ENCODE data around the gene CRYBA4. TPM values are rescaled to one million over a fixed set of nuclear protein-coding genes. Genes with fewer than 3 reads are reported as not detected.
A peak's percentile ranks its signal among the peaks of the same experiment; 100 is the strongest.

Gene CRYBA4
- total and polyA plus RNA-seq, 2 experiments from 2014 or later, result 1.5 TPM; not detected in 1

DNA sequence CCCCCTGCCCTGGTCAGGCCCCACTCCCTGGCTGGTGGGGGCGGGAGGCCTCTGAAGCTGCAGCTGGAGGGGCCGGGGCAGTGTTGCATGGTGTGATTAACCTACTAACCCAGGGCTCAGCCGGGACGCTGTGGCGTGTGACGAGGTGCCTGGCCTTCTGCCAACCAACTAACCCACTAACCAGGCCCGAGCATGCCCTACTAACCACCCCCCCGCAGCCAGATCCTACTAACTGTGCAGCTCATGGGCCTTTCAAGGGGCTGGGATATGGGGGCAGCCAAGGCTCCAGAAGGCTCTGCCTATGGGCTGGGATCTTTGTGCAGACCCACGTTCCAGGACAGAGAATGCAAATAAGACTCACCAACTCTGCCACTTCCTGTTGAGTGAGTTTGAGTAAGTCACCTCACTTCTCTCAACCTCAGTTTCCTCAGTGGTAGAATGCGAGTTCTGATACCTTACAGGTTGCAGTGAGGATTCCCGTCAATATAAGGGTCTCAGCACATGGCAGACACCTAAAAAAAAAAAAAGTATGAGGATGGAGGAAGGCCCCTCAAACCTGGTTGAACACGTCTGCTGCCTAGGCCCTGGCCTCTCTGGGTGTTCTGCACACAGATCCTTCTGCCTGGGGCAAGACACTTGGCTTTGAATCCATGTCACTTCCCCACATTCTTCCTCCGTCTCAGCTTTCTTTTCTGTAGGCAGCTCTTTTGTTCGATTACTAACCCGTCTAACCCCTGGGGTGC, 49.7 kb downstream of the CRYBA4 start:
- Mint-ChIP-seq H3K4me3 (peak overlapping the region; percentile 89; the same call in 1 of the 3 replicates), H3K27me3 (ENCODE audit: insufficient read depth, low read depth, poor library complexity) (peaks cover 29% of the 10 kb centered on the region), H3K36me3 (ENCODE audit: low read depth) (peaks cover 47% of the 10 kb centered on the region), H3K4me1 (peaks cover 67% of the 10 kb centered on the region), H3K27ac (peak overlapping the region; percentile 91), H3K9me3 (no peaks in the 10 kb centered on the region; the same call in 2 of the 3 replicates)
- 0 out of 2 replicates have a peak, but pooled peaks cover 6% of the 10 kb centered on the region for H3K36me3 ChIP-seq (ENCODE audit: insufficient read depth)
- ATAC-seq, result no peak
- H3K4me3 ChIP-seq, result peak overlapping the region; percentile 96; the same call in 1 of the 2 replicates
- H3K27ac ChIP-seq (ENCODE audit: low read depth), result peak overlapping the region; percentile 90
- peak; percentile 58 for DNase-seq (ENCODE audit: low spot score)
- H3K27me3 ChIP-seq (ENCODE audit: insufficient read depth), result no peaks in the 10 kb centered on the region
- H3K4me1 ChIP-seq (ENCODE audit: insufficient read depth), result peaks cover 31% of the 10 kb centered on the region
- no peaks in the 10 kb centered on the region for H3K9me2 ChIP-seq (ENCODE audit: insufficient read depth)
- peak overlapping the region; percentile 69 for H3K4me2 ChIP-seq
- H4K20me1 ChIP-seq (replicated peaks; ENCODE audit: insufficient read depth), result peaks cover 2% of the 10 kb centered on the region; the same call in 1 of the 2 replicates
- no peak overlapping the region for H2AFZ ChIP-seq
- H3F3A ChIP-seq (replicated peaks; ENCODE audit: low read depth), result peaks cover 65% of the 10 kb centered on the region
- TF ChIP-seq EZH2 (IDR thresholded peaks at IDR 0.05; ENCODE audit: low read depth, unreplicated experiment), result no peak
- no peak for TF ChIP-seq STAT1 (IDR thresholded peaks at IDR 0.05; ENCODE audit: unreplicated experiment)
- no peak for TF ChIP-seq NANOG (IDR thresholded peaks at IDR 0.05; ENCODE audit: borderline replicate concordance)
- TF ChIP-seq ZNF331 (CRISPR knock-in tag; IDR thresholded peaks at IDR 0.05; ENCODE audit: low read depth), result no peak
- TF ChIP-seq, protein P1, sequence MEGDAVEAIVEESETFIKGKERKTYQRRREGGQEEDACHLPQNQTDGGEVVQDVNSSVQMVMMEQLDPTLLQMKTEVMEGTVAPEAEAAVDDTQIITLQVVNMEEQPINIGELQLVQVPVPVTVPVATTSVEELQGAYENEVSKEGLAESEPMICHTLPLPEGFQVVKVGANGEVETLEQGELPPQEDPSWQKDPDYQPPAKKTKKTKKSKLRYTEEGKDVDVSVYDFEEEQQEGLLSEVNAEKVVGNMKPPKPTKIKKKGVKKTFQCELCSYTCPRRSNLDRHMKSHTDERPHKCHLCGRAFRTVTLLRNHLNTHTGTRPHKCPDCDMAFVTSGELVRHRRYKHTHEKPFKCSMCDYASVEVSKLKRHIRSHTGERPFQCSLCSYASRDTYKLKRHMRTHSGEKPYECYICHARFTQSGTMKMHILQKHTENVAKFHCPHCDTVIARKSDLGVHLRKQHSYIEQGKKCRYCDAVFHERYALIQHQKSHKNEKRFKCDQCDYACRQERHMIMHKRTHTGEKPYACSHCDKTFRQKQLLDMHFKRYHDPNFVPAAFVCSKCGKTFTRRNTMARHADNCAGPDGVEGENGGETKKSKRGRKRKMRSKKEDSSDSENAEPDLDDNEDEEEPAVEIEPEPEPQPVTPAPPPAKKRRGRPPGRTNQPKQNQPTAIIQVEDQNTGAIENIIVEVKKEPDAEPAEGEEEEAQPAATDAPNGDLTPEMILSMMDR (conservative IDR thresholded peaks at IDR 0.05; ENCODE audit: low read depth in 2 of 2), result no peak
- TF ChIP-seq, protein P2, sequence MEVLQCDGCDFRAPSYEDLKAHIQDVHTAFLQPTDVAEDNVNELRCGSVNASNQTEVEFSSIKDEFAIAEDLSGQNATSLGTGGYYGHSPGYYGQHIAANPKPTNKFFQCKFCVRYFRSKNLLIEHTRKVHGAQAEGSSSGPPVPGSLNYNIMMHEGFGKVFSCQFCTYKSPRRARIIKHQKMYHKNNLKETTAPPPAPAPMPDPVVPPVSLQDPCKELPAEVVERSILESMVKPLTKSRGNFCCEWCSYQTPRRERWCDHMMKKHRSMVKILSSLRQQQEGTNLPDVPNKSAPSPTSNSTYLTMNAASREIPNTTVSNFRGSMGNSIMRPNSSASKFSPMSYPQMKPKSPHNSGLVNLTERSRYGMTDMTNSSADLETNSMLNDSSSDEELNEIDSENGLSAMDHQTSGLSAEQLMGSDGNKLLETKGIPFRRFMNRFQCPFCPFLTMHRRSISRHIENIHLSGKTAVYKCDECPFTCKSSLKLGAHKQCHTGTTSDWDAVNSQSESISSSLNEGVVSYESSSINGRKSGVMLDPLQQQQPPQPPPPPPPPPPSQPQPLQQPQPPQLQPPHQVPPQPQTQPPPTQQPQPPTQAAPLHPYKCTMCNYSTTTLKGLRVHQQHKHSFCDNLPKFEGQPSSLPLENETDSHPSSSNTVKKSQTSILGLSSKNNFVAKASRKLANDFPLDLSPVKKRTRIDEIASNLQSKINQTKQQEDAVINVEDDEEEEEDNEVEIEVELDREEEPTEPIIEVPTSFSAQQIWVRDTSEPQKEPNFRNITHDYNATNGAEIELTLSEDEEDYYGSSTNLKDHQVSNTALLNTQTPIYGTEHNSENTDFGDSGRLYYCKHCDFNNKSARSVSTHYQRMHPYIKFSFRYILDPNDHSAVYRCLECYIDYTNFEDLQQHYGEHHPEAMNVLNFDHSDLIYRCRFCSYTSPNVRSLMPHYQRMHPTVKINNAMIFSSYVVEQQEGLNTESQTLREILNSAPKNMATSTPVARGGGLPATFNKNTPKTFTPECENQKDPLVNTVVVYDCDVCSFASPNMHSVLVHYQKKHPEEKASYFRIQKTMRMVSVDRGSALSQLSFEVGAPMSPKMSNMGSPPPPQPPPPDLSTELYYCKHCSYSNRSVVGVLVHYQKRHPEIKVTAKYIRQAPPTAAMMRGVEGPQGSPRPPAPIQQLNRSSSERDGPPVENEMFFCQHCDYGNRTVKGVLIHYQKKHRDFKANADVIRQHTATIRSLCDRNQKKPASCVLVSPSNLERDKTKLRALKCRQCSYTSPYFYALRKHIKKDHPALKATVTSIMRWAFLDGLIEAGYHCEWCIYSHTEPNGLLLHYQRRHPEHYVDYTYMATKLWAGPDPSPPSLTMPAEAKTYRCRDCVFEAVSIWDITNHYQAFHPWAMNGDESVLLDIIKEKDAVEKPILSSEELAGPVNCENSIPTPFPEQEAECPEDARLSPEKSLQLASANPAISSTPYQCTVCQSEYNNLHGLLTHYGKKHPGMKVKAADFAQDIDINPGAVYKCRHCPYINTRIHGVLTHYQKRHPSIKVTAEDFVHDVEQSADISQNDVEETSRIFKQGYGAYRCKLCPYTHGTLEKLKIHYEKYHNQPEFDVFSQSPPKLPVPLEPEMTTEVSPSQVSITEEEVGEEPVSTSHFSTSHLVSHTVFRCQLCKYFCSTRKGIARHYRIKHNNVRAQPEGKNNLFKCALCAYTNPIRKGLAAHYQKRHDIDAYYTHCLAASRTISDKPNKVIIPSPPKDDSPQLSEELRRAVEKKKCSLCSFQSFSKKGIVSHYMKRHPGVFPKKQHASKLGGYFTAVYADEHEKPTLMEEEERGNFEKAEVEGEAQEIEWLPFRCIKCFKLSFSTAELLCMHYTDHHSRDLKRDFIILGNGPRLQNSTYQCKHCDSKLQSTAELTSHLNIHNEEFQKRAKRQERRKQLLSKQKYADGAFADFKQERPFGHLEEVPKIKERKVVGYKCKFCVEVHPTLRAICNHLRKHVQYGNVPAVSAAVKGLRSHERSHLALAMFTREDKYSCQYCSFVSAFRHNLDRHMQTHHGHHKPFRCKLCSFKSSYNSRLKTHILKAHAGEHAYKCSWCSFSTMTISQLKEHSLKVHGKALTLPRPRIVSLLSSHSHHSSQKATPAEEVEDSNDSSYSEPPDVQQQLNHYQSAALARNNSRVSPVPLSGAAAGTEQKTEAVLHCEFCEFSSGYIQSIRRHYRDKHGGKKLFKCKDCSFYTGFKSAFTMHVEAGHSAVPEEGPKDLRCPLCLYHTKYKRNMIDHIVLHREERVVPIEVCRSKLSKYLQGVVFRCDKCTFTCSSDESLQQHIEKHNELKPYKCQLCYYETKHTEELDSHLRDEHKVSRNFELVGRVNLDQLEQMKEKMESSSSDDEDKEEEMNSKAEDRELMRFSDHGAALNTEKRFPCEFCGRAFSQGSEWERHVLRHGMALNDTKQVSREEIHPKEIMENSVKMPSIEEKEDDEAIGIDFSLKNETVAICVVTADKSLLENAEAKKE (CRISPR knock-in tag; IDR thresholded peaks at IDR 0.05), result no peak
- no peak; the same call in 1 of the 2 replicates for TF ChIP-seq POLR2AphosphoS5 (IDR thresholded peaks at IDR 0.05; ENCODE audit: low read depth)
- TF ChIP-seq JUNB (IDR thresholded peaks at IDR 0.05; ENCODE audit: unreplicated experiment), result no peak
- TF ChIP-seq ZNF114 (CRISPR knock-in tag; IDR thresholded peaks at IDR 0.05), result no peak
- no peak for TF ChIP-seq CREB1 (CRISPR knock-in tag; IDR thresholded peaks at IDR 0.05; ENCODE audit: low read depth)
- no peak for TF ChIP-seq EZH2phosphoT487 (IDR thresholded peaks at IDR 0.05; ENCODE audit: unreplicated experiment)
- TF ChIP-seq, protein P3, sequence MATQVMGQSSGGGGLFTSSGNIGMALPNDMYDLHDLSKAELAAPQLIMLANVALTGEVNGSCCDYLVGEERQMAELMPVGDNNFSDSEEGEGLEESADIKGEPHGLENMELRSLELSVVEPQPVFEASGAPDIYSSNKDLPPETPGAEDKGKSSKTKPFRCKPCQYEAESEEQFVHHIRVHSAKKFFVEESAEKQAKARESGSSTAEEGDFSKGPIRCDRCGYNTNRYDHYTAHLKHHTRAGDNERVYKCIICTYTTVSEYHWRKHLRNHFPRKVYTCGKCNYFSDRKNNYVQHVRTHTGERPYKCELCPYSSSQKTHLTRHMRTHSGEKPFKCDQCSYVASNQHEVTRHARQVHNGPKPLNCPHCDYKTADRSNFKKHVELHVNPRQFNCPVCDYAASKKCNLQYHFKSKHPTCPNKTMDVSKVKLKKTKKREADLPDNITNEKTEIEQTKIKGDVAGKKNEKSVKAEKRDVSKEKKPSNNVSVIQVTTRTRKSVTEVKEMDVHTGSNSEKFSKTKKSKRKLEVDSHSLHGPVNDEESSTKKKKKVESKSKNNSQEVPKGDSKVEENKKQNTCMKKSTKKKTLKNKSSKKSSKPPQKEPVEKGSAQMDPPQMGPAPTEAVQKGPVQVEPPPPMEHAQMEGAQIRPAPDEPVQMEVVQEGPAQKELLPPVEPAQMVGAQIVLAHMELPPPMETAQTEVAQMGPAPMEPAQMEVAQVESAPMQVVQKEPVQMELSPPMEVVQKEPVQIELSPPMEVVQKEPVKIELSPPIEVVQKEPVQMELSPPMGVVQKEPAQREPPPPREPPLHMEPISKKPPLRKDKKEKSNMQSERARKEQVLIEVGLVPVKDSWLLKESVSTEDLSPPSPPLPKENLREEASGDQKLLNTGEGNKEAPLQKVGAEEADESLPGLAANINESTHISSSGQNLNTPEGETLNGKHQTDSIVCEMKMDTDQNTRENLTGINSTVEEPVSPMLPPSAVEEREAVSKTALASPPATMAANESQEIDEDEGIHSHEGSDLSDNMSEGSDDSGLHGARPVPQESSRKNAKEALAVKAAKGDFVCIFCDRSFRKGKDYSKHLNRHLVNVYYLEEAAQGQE (IDR thresholded peaks at IDR 0.05; ENCODE audit: unreplicated experiment), result no peak
- TF ChIP-seq, protein P4, sequence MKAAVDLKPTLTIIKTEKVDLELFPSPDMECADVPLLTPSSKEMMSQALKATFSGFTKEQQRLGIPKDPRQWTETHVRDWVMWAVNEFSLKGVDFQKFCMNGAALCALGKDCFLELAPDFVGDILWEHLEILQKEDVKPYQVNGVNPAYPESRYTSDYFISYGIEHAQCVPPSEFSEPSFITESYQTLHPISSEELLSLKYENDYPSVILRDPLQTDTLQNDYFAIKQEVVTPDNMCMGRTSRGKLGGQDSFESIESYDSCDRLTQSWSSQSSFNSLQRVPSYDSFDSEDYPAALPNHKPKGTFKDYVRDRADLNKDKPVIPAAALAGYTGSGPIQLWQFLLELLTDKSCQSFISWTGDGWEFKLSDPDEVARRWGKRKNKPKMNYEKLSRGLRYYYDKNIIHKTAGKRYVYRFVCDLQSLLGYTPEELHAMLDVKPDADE (IDR thresholded peaks at IDR 0.05), result no peak
- peaks cover 13% of the 10 kb centered on the region; the same call in 1 of the 2 replicates for H3K79me2 ChIP-seq (replicated peaks; ENCODE audit: insufficient read depth)

Data from GM23338 (cell line).